Keratinocyte (primary cell): Measurements from ENCODE around the gene RNF112. TPM values are rescaled to one million over a fixed set of nuclear protein-coding genes. Genes with fewer than 3 reads are reported as not detected.

Experiments used
- DNase-seq: peaks from one replicate; pipeline ENCODE4 v3.0.0-alpha.2; 2011; ENCODE audit warnings: low read depth, missing footprints, low spot score
- FAIRE-seq: peaks from 2 replicates; lab custom pipeline; 2011; peaks lifted over from hg19 to GRCh38; lab: Jason Lieb, UNC
- H2AFZ ChIP-seq: 2 replicates; pipeline ENCODE4 v1.6.0; 2012; ENCODE audit warnings: low read length, control low read depth, inconsistent platforms; ENCODE audit not compliant: control insufficient read depth
- H3K27ac ChIP-seq: 2 replicates; pipeline ENCODE4 v1.5.1; 2011; ENCODE audit warnings: low read length; ENCODE audit not compliant: control insufficient read depth, insufficient read depth
- H3K27me3 ChIP-seq: 3 replicates; pipeline ENCODE4 v1.6.0; 2011; ENCODE audit warnings: low read length; ENCODE audit not compliant: control insufficient read depth, insufficient read depth; ENCODE audit errors: extremely low read depth
- H3K36me3 ChIP-seq, 2 experiments: 2 replicates in 1 of 2; 3 replicates in 1 of 2; pipeline ENCODE4 v1.5.1; 2011; ENCODE audit warnings: low read length in 2 of 2, mild to moderate bottlenecking in 1 of 2; ENCODE audit not compliant: control insufficient read depth in 2 of 2, insufficient read depth in 2 of 2; ENCODE audit errors: extremely low read depth in 1 of 2
- H3K4me1 ChIP-seq: 3 replicates; pipeline ENCODE4 v1.5.1; 2011; ENCODE audit warnings: low read length; ENCODE audit not compliant: control insufficient read depth, insufficient read depth; ENCODE audit errors: extremely low read depth
- H3K4me2 ChIP-seq: 3 replicates; pipeline ENCODE4 v1.6.0; 2011; ENCODE audit warnings: low read depth, low read length; ENCODE audit not compliant: control insufficient read depth, insufficient read depth; ENCODE audit errors: extremely low read depth
- H3K4me3 ChIP-seq, 3 experiments: fragments of 200-600 bp in 1 of 3; sonication (generic) in 1 of 3; 2 replicates in 2 of 3; 3 replicates in 1 of 3; pipeline ENCODE4 v1.5.1; 2011 to 2016; ENCODE audit warnings: low read length in 3 of 3, mild to moderate bottlenecking in 3 of 3, control low read depth in 2 of 3, inconsistent platforms in 1 of 3, low read depth in 1 of 3, mixed read lengths in 1 of 3, mixed run types in 1 of 3, moderate library complexity in 1 of 3; ENCODE audit not compliant: control insufficient read depth in 2 of 3, insufficient read depth in 2 of 3; ENCODE audit errors: extremely low read depth in 1 of 3
- H3K79me2 ChIP-seq: 2 replicates; pipeline ENCODE4 v1.6.0; 2012; ENCODE audit warnings: low read length; ENCODE audit not compliant: control insufficient read depth, insufficient read depth
- H3K9ac ChIP-seq: 3 replicates; pipeline ENCODE4 v1.6.0; 2011; ENCODE audit warnings: low read length; ENCODE audit not compliant: control insufficient read depth, insufficient read depth; ENCODE audit errors: extremely low read depth
- H3K9me1 ChIP-seq: 3 replicates; pipeline ENCODE4 v1.6.0; 2011; ENCODE audit warnings: low read length; ENCODE audit not compliant: control insufficient read depth, insufficient read depth; ENCODE audit errors: extremely low read depth
- H3K9me3 ChIP-seq: 2 replicates; pipeline ENCODE4 v1.5.1; 2012; ENCODE audit warnings: low read depth, low read length; ENCODE audit not compliant: control insufficient read depth
- H4K20me1 ChIP-seq: 3 replicates; pipeline ENCODE4 v1.6.0; 2011; ENCODE audit warnings: low read length; ENCODE audit not compliant: control insufficient read depth, insufficient read depth; ENCODE audit errors: extremely low read depth
- CTCF ChIP-seq, 3 experiments: IDR thresholded peaks in 1 of 3; conservative IDR thresholded peaks in 1 of 3; optimal IDR thresholded peaks in 1 of 3; 2 replicates in 2 of 3; 3 replicates in 1 of 3; pipeline versions ENCODE3 to v1.5.1; 2011; ENCODE audit warnings: low read length in 3 of 3, mild to moderate bottlenecking in 3 of 3, moderate library complexity in 2 of 3, control low read depth in 1 of 3, inconsistent platforms in 1 of 3; ENCODE audit not compliant: insufficient read depth in 2 of 3; ENCODE audit errors: extremely low read depth in 1 of 3
- EZH2 ChIP-seq: IDR thresholded peaks from one replicate; pipeline ENCODE4 v1.6.1; 2012; ENCODE audit warnings: inconsistent platforms, mild to moderate bottlenecking, low read length, moderate library complexity
- dilution Hi-C: fragments of 300-500 bp; cut with MboI; formaldehyde crosslinking; loops from one replicate; pipeline ENCODE4 v1.7.0; 2020; ENCODE audit warnings: low sequenced_read_pairs; ENCODE audit not compliant: extremely low pct_ligation_motif_present
- polyA plus RNA-seq, 5 experiments: library from polyadenylated mRNA; depleted of rRNA in 3 of 5; stranded (reverse) in 3 of 5; stranded (forward) in 1 of 5; unstranded in 1 of 5; fragments of >200 nt; gene quantifications; 1 replicate in 1 of 5; 2 replicates in 3 of 5; 3 replicates in 1 of 5; pipeline versions ENCODE4 v1.2.1 to v1.2.3, GENCODE V29; 2011 to 2012; ENCODE audit warnings: missing spikeins in 2 of 5, low read depth in 1 of 5, low replicate concordance in 1 of 5

The RNF112 gene
- polyA plus RNA-seq, 1 donor (not counting 4 experiments of a cell fraction or from before 2014, with no cell fraction given), result 0.05 TPM

DNA sequence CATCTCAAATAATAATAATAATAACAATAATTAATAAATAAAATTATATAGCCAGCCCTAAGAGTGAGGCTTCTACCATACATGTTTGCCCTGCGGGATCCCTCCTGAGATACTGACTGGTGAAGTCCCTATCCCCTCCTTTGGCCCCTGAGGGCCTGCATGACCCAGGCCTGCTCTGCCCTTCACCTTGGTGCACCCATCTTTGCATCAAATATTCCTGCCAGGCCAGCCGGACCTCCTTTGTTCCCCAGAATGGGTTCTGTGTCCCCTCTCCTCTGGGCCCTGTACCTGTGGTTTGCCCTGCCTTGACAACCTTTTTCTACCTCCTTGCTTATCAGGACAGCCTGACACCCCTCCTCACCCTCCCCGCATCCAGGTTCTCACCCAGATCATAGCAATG is 2.0 kb upstream of the RNF112 start:
- H2AFZ ChIP-seq, result peak overlapping the region; percentile 38
- H3K36me3 ChIP-seq, result no peaks in the 10 kb centered on the region
- dilution Hi-C loops, result no loop called here
- H3K27ac ChIP-seq, result no peak overlapping the region
- H3K4me2 ChIP-seq, result no peak overlapping the region
- H3K9ac ChIP-seq, result no peak overlapping the region
- no peaks in the 10 kb centered on the region for H3K79me2 ChIP-seq
- H3K27me3 ChIP-seq, result no peaks in the 10 kb centered on the region
- peaks cover 2% of the 10 kb centered on the region for H3K9me1 ChIP-seq
- no peaks in the 10 kb centered on the region for H3K9me3 ChIP-seq
- DNase-seq, result no peak
- H3K4me1 ChIP-seq, result peaks cover 14% of the 10 kb centered on the region
- FAIRE-seq, result no peak
- no peaks in the 10 kb centered on the region for H4K20me1 ChIP-seq
- no peak for TF ChIP-seq EZH2
- no peak for TF ChIP-seq CTCF (optimal IDR thresholded peaks at IDR 0.05 in 1 of 3, IDR thresholded peaks at IDR 0.05 in 1 of 3, conservative IDR thresholded peaks at IDR 0.05 in 1 of 3; ENCODE audit: extremely low read depth in 1 of 3, insufficient read depth in 2 of 3, low read length in 3 of 3)
- H3K4me3 ChIP-seq, result no peak overlapping the region

DNA sequence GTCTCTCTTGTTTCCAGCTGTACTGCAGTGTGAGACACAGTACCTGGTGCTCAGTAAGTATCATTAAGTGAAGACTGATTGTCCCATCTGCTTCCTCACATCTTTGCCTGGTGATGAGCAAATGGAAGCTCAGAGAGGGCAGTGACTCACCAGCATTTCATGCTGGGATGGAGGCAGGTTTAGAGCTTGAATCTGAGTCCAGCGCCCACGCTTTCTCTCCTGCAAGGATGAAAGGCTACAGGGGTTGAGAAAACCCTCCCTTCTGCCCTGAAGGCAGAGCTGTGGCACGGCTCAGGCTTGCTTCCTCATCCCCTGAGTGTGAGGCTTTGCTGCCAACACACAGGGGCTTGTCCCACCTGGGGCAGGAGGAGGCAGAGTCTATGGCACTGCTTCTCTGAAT is 1.5 kb upstream of the RNF112 start:
- H3K27me3 ChIP-seq, result peaks cover 4% of the 10 kb centered on the region
- no peak overlapping the region for H3K27ac ChIP-seq
- peak; percentile 53 for DNase-seq
- peak; percentile 94 for FAIRE-seq
- no peak overlapping the region for H3K9ac ChIP-seq
- peak overlapping the region; percentile 42 for H2AFZ ChIP-seq
- H3K9me1 ChIP-seq, result peaks cover 2% of the 10 kb centered on the region
- H3K79me2 ChIP-seq, result no peaks in the 10 kb centered on the region
- H3K4me1 ChIP-seq, result peaks cover 14% of the 10 kb centered on the region
- no peaks in the 10 kb centered on the region for H3K36me3 ChIP-seq
- no peaks in the 10 kb centered on the region for H3K9me3 ChIP-seq
- peak overlapping the region in 1 of 3 experiments; percentile 31 for H3K4me3 ChIP-seq
- dilution Hi-C loops, result no loop called here
- TF ChIP-seq EZH2, result no peak
- TF ChIP-seq CTCF (optimal IDR thresholded peaks at IDR 0.05 in 1 of 3, IDR thresholded peaks at IDR 0.05 in 1 of 3, conservative IDR thresholded peaks at IDR 0.05 in 1 of 3; ENCODE audit: extremely low read depth in 1 of 3, insufficient read depth in 2 of 3, low read length in 3 of 3), result no peak
- H4K20me1 ChIP-seq, result no peaks in the 10 kb centered on the region
- H3K4me2 ChIP-seq, result peak overlapping the region; percentile 55
